ENCODE results near the gene GLP2R.
"Not testable (repeated sequence)": the region's sequence is repeated elsewhere in the genome, so short reads cannot be mapped to it uniquely, and the experiment has no call there.

Gene GLP2R, protein sequence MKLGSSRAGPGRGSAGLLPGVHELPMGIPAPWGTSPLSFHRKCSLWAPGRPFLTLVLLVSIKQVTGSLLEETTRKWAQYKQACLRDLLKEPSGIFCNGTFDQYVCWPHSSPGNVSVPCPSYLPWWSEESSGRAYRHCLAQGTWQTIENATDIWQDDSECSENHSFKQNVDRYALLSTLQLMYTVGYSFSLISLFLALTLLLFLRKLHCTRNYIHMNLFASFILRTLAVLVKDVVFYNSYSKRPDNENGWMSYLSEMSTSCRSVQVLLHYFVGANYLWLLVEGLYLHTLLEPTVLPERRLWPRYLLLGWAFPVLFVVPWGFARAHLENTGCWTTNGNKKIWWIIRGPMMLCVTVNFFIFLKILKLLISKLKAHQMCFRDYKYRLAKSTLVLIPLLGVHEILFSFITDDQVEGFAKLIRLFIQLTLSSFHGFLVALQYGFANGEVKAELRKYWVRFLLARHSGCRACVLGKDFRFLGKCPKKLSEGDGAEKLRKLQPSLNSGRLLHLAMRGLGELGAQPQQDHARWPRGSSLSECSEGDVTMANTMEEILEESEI

GRCh38 chr17:9825641-9826150 lies at the start of gene GLP2R:
GLP2R (plus strand) TSS chr17:9825924; CDS start chr17:9826064, 140 bp downstream.
- DNase-seq = no peak

- no peak for DNase-seq
Measured at GRCh38 chr17:9776911-9777310, 48.8 kb upstream of the GLP2R start.

DNA sequence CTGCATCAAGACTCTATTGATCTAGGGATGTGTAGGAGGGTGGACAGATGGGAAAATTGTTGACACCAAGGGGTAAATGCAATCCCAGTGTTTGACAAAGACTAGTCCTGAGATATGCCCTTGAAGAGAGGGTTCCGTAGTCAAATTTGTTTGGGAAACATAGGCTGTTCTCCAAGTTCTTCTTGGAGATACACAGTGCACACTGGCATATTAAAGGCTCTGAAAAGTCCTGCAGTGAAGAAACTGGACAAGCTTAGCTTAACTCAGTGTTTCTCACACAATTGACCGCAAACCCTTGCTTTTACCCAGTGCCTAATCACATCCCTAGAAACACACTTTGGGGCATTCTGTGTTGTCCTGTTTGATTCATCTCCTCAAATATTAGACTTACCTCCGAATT lies 45.2 kb upstream of the GLP2R start:
- no peak for DNase-seq

- no peak for DNase-seq
Measured at GRCh38 chr17:9783050-9783449, 42.7 kb upstream of the GLP2R start.

DNA sequence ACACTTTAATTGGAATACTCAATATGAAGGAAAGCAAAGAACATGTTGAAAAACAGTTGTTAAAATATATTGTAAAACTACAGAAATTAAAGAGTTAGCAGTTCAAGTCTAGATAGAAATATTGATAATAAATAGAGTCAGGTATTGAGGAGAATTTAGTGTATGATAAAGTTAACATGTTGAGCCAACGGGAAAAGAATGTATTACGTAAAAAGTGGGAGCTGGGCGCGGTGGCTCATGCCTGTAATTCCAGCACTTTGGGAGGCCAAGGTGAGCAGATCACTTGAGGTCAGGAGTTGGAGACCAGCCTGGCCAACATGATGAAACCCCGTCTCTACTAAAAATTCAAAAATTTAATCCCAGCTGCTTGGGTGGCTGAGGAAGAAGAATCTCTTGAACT lies 42.3 kb upstream of the GLP2R start:
- not testable (repeated sequence) for DNase-seq

DNA sequence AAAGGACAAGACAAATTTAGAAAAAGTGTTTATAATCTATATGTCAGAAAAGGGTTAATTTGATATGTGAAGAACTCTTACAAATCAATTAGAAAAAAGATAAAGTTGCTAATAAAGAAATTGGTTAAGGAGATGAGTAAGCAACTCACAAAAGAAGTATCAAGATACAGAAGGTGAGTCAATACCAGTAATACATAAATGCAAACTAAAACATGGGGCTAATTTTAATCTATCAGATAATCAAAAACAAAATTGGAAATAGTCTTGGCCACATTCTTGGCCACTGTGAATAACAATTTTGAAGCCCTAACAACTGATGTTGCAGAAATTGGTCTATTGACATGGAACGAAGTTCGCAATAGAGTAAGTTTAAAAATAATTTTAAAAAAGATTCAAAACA lies 41.2 kb upstream of the GLP2R start:
- DNase-seq = no peak

DNA sequence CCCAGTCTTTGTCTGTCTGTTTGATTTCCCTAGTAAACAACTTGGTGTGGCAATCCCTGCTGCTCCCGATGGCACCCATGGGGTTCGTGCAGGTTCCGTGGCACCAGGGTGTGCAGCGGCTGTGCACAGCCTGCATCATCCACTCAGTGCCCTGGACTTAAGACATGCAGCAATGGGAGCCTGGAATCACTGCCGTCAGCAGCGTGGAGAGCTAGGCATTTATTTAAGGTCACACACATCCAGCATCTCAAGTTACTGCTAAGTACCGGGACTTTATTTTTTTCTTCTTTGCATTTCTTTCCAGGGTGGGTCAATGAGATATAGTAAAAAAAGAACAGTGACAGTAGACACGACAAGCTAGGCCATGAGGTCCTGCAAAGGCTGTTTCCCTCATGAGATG lies 37.1 kb upstream of the GLP2R start:
- DNase-seq = no peak

DNA sequence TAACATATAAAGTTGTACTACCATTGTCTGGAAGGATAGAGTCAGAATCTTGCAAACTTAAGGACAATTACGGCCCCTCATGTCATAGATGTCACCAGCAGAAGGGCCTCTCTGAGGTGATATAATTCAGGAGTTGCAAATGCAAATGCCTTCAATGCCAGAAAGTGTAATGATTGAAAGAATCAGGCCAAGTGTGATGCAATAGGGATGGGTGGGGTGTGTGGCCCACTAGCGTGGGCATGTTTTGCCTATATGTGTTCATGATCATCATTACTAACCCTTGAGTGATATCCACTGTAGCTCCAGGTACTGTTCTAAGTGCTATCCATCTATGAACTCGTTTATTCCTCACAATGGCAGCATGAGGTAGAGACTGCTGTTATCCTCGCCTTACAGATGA lies 35.4 kb upstream of the GLP2R start:
- DNase-seq = no peak

DNA sequence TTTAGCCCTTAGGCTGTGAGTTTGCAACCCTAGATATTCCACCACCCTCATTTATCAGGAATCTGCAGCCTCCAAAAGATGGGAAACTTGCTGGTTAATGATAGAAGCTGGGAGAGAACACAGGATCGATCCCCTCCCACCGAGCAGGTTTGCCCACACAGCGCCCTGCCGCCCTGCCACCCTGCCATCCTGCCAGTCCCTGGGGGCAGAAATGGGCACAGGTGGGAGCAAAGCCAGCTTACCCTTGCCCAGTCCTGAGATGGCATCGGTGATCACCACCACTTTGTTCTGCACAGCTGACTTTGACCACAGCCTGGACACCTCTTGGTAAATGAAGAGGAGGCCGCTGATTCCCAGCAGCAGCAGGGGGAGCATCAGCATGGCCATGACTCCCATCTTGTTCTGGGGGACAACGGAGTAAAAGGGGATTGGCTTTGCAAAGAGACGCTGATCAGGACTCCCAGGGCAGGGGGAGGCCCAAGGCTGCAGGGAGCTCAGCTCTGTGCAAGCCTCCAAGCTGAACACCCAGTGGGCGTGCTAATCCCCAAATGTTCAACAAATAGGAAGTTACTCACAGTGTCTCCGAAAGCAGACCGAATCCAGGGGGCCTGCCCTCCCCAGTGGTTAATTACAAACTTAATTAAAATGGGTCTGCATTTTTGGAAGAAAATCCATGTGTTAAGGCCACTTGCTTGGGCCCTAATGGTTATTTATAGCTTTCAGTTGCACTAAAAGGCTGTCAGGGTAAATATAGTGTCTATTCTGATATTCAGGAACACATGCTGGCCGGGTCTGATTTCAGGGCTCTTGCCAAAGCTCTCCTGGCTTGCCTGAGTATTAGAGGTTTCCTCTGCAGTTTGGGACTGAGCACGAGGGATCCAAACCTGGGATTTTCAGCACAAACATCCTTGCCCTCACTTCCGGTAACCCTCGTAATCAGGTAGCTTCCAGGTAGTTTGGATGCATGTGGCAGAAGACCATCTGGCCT lies 34.5 kb upstream of the GLP2R start, which contains the start of gene DHRS7C:
Gene DHRS7C, minus strand, starts transcription at position 704 of the 988 bp plus-strand sequence. Its CDS starts 308 bp downstream, at position 396.
- DNase-seq = peak in 1 of 14 donors; percentile 37

DNA sequence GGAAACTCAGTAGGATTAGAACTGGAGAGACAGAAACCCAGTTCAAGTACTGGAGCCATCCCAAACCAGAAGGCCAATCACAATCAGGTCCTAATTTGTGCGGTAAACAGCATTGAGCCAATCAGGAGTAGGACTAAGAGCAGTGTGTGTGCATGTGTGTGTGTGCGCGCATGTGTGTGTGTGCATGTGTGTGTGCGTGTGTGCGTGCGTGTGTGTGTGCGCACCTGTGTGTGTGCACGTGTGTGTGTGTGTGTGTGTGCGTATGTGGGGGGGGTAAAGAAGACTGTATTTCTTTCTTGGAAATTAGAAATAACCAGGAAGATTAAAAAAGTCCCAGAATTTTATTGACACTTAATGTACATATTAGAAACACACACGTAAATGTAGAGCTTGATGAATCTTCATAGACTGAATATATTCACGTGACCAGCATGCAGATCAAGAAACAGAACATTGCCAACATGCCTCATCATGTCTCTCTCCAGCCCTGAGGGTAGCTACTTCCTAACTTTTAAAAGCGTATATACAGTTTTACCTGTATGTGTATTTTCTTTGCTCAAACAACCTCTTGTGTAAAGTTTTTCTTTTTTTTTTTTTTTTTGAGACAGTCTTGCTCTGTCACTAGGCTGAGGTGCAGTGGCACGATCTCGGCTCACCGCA lies 33.4 kb upstream of the GLP2R start:
- no peak for DNase-seq

DNA sequence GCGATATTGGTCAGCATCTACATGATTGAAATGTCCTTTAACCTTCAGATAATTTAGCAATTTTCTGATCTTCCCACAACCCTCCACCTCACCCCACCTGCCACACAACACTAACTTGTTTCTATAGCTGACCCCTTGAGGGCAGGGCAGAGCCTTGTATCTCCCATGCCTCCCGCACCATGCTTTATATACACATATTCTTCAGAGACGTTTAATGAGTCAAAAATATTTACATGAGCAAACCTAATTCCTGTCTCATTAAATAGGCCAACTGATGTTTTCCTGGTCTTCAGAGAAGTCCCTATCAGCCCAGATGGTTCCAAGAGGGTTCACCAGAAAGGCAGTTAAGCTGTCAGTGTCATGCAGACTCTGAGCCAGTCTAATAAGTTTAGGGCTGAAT lies 27.7 kb upstream of the GLP2R start:
- DNase-seq = no peak

DNA sequence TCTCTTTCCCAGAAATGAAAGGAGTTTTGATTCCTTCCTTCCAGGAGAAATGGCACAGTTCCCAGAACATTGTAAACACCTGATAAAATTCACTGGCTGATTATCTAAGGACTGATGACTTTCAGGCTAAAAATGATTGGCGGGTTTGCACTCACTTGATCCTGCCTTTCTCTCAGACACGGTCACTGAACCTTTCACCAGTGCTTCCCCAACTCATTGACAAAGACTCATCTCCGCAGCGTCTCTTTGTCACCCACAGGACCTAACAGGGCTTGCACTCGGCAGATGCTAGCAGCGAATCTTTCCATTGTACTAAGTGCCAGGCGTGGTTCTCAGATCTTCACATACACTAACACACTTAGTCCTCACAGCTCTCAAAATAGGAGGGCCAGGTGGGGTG lies 27.0 kb upstream of the GLP2R start:
- no peak for DNase-seq

- DNase-seq = no peak
Measured at GRCh38 chr17:9801505-9801904, 24.2 kb upstream of the GLP2R start.

GRCh38 chr17:9802294-9802693 lies 23.4 kb upstream of the GLP2R start:
- DNase-seq = no peak

GRCh38 chr17:9802697-9803096 lies 23.0 kb upstream of the GLP2R start:
- no peak for DNase-seq

DNA sequence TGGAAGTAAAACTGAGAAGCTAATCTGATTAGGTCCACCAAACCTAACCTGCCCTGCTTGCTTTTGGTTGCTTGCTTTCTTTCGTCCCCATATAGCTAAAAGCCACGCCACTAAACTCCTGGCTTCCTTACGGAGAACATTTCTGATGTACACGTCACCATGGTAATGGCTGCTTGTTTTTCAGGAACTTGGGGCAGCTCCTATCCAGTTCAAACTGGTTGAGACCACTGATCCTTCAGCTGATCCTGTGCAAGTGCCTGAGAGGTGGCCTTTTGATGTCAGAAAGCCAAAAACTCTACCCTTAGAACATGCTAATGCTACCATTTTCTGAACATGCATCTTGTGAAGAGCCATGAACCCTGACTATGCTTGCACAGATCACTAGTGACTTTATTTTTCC lies 20.0 kb upstream of the GLP2R start:
- DNase-seq = no peak

- no peak for DNase-seq
Measured at GRCh38 chr17:9806699-9807098, 19.0 kb upstream of the GLP2R start.

- no peak for DNase-seq
Measured at GRCh38 chr17:9809409-9809808, 16.3 kb upstream of the GLP2R start.

DNA sequence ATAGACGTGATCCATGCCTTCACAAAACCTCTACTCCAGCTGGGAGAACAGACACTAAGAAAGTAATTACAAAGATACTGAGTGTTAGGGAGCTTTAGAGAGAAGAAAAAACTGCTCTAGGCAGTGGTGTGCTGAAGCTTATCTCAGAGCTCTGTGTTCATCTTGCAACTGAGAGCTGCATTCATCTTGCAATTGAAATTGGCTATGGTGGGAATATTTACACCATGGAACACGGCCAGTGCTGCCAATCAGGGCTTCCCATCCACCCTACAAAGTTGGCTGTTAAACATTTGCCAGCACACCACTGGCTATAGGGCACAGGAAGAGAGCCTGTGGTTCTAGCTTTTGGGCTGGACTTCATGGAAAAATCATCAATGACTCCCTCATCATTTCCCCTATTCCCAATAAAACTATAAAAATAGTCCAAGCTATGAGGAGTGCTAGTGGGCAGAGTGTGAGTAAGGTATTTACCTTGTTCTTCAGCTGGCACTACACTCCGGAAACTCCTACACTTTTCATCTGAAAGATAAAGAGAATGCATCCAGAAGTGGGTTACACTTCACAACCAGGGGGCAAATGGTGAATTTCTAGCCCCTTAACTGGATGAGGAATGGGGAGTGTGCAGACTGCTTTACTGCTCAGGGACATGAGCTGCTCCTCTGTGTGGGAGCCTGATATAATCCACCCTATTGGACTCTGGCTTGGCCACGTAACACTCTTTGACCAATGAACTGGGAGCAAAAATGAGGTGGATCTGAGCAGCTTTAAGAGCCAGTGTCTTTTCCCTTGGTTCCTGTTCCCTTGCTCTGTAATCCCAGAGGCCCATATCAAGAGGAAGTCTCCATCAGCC lies 15.4 kb upstream of the GLP2R start:
- no peak for DNase-seq

DNA sequence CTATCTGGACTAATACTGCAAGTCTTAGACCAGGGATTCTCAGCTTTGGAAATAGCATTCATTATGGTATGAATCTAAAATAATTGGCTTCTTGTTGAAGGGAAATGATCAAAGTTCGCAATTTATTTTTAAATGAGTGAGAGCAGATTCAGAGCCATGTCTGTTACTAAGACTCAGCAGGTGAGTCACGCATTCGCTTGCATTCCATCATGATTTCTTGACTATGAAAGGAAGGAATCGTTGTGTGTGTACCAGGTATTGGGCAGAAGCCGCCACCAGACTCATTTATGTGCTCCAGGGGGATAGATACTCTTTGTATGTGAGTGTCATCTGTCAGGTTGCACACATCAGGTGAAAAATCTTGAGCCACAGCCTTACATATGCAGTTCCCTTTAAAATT lies 14.6 kb upstream of the GLP2R start:
- DNase-seq = no peak

DNA sequence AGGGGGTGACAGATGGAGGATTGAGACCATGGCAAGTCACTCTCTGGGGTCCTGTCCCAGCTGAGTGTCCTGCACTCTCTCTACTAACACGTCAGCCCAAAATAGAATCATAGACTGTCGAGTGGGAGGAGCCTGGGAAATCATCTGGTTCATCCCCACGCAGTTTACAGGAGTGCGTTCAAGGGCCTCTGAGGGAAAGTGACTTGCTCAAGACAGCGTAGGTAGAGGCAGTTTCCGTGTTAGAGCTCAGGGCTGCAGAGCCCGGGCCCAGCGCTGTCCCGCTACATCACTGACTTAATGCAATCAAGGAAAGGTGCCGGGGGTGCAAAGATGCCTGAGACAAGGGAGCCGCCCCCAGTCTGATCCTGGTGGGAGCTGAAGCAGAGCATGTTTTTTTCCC lies 14.2 kb upstream of the GLP2R start:
- DNase-seq = no peak
